MM.1S (cell line): ENCODE data around the gene MTNR1A.

Source experiments
- DNase-seq: peaks from one replicate; pipeline ENCODE4 v3.0.0-alpha.2; 2015
- H2AFZ ChIP-seq: fragments of 300-600 bp; sonication (generic); 2 replicates; pipeline ENCODE4 v1.6.0; 2016; ENCODE audit warnings: antibody characterized with exemption, low read length
- H3F3A ChIP-seq: fragments of 300-600 bp; sonication (generic); 2 replicates; pipeline ENCODE4 v1.6.1; 2016; ENCODE audit warnings: mild to moderate bottlenecking, antibody characterized with exemption, low read length, moderate library complexity, mixed read lengths; ENCODE audit not compliant: insufficient read depth
- H3K27ac ChIP-seq: fragments of 300-600 bp; sonication (generic); 2 replicates; pipeline ENCODE4 v1.5.1; 2016; ENCODE audit warnings: mild to moderate bottlenecking, low read length
- H3K27me3 ChIP-seq: fragments of 300-600 bp; sonication (generic); replicated peaks from 2 replicates; pipeline ENCODE4 v1.6.0; 2016; ENCODE audit warnings: low read length; ENCODE audit not compliant: insufficient read depth
- H3K36me3 ChIP-seq: fragments of 300-600 bp; sonication (generic); replicated peaks from 2 replicates; pipeline ENCODE4 v1.6.1; 2016; ENCODE audit warnings: mild to moderate bottlenecking, low read length, mixed read lengths; ENCODE audit not compliant: insufficient read depth
- H3K4me1 ChIP-seq: fragments of 300-600 bp; sonication (generic); 2 replicates; pipeline ENCODE4 v1.6.1; 2016; ENCODE audit warnings: low read length, mixed read lengths
- H3K4me2 ChIP-seq: fragments of 300-600 bp; sonication (generic); 2 replicates; pipeline ENCODE4 v1.6.0; 2016; ENCODE audit warnings: low read depth, low read length
- H3K4me3 ChIP-seq: fragments of 300-600 bp; sonication (generic); 2 replicates; pipeline ENCODE4 v1.5.1; 2016; ENCODE audit warnings: low read length, mixed read lengths
- H3K79me2 ChIP-seq: fragments of 300-600 bp; sonication (generic); 2 replicates; pipeline ENCODE4 v1.6.1; 2016; ENCODE audit warnings: mixed run types, low read length, mixed read lengths
- H3K9ac ChIP-seq: fragments of 300-600 bp; sonication (generic); 2 replicates; pipeline ENCODE4 v1.6.1; 2016; ENCODE audit warnings: low read length, mixed read lengths
- H3K9me2 ChIP-seq: fragments of 300-600 bp; sonication (generic); replicated peaks from 2 replicates; pipeline ENCODE4 v1.6.1; 2016; ENCODE audit warnings: mild to moderate bottlenecking, low read length, mixed read lengths; ENCODE audit not compliant: insufficient read depth
- H3K9me3 ChIP-seq: fragments of 300-600 bp; sonication (generic); replicated peaks from 2 replicates; pipeline ENCODE4 v1.6.1; 2016; ENCODE audit warnings: mild to moderate bottlenecking, low read length, mixed read lengths; ENCODE audit not compliant: insufficient read depth
- H4K20me1 ChIP-seq: fragments of 300-600 bp; sonication (generic); 2 replicates; pipeline ENCODE4 v1.6.1; 2016; ENCODE audit warnings: mild to moderate bottlenecking, low read length, moderate library complexity, mixed read lengths; ENCODE audit not compliant: insufficient read depth
- CTCF ChIP-seq: fragments of 300-600 bp; sonication (generic); IDR thresholded peaks from 2 replicates; pipeline ENCODE4 v1.5.1; 2016; ENCODE audit warnings: antibody characterized with exemption, low read length, mixed read lengths
- EZH2 ChIP-seq: fragments of 300-600 bp; sonication (generic); optimal IDR thresholded peaks from 2 replicates; pipeline ENCODE3; 2017; ENCODE audit warnings: low read depth, mild to moderate bottlenecking, antibody characterized with exemption, low read length, mixed read lengths
- EZH2phosphoT487 ChIP-seq: fragments of 300-600 bp; sonication (generic); IDR thresholded peaks from 2 replicates; pipeline ENCODE4 v1.6.1; 2018; ENCODE audit warnings: antibody characterized with exemption, low read length

Gene MTNR1A

GRCh38 chr4:186501554-186501953 is 53.8 kb downstream of the MTNR1A start:
- TF ChIP-seq EZH2phosphoT487 (no peak), CTCF (no peak), EZH2 (no peak)
- no peaks in the 10 kb centered on the region for H3K27me3 ChIP-seq
- no peaks in the 10 kb centered on the region for H3F3A ChIP-seq
- no peaks in the 10 kb centered on the region for H3K79me2 ChIP-seq
- no peak overlapping the region for H2AFZ ChIP-seq
- H3K9ac ChIP-seq = no peak overlapping the region
- H3K4me1 ChIP-seq = no peaks in the 10 kb centered on the region
- no peak for DNase-seq
- no peaks in the 10 kb centered on the region for H3K9me3 ChIP-seq
- H3K4me2 ChIP-seq = no peak overlapping the region
- no peaks in the 10 kb centered on the region for H3K9me2 ChIP-seq
- no peak overlapping the region for H3K27ac ChIP-seq
- H4K20me1 ChIP-seq = no peaks in the 10 kb centered on the region
- H3K4me3 ChIP-seq = no peak overlapping the region
- no peaks in the 10 kb centered on the region for H3K36me3 ChIP-seq

GRCh38 chr4:186500721-186501304 is 54.6 kb downstream of the MTNR1A start:
- no peak overlapping the region for H3K27ac ChIP-seq
- TF ChIP-seq EZH2 (no peak), CTCF (no peak), EZH2phosphoT487 (no peak)
- no peaks in the 10 kb centered on the region for H3K79me2 ChIP-seq
- no peak overlapping the region for H2AFZ ChIP-seq
- H3K9me2 ChIP-seq = no peaks in the 10 kb centered on the region
- no peak for DNase-seq
- no peak overlapping the region for H3K9ac ChIP-seq
- no peaks in the 10 kb centered on the region for H3K27me3 ChIP-seq
- H4K20me1 ChIP-seq = no peaks in the 10 kb centered on the region
- no peaks in the 10 kb centered on the region for H3K9me3 ChIP-seq
- no peaks in the 10 kb centered on the region for H3K4me1 ChIP-seq
- H3K36me3 ChIP-seq = no peaks in the 10 kb centered on the region
- H3F3A ChIP-seq = no peaks in the 10 kb centered on the region
- H3K4me3 ChIP-seq = no peak overlapping the region
- H3K4me2 ChIP-seq = no peak overlapping the region

- H3K27ac ChIP-seq = no peak overlapping the region
- no peaks in the 10 kb centered on the region for H3K27me3 ChIP-seq
- DNase-seq = no peak
- H3F3A ChIP-seq = no peaks in the 10 kb centered on the region
- TF ChIP-seq EZH2phosphoT487 = no peak
- no peak for TF ChIP-seq EZH2
- no peak for TF ChIP-seq CTCF
- no peaks in the 10 kb centered on the region for H3K4me1 ChIP-seq
- no peak overlapping the region for H2AFZ ChIP-seq
- H3K9me2 ChIP-seq = no peaks in the 10 kb centered on the region
- no peak overlapping the region for H3K4me2 ChIP-seq
- H3K4me3 ChIP-seq = no peak overlapping the region
- H3K36me3 ChIP-seq = no peaks in the 10 kb centered on the region
- H4K20me1 ChIP-seq = no peaks in the 10 kb centered on the region
- H3K9ac ChIP-seq = no peak overlapping the region
- H3K9me3 ChIP-seq = no peaks in the 10 kb centered on the region
- H3K79me2 ChIP-seq = no peaks in the 10 kb centered on the region
These were observed 55.9 kb downstream of the MTNR1A start for GRCh38 chr4:186499467-186499866.
